ENCODE results near the gene KCNIP4. TPM values are rescaled to one million over a fixed set of nuclear protein-coding genes. Genes with fewer than 3 reads are reported as not detected.

Gene KCNIP4
- total and polyA plus RNA-seq, 2 experiments from 2014 or later: 0.14 to 0.63 TPM

DNA sequence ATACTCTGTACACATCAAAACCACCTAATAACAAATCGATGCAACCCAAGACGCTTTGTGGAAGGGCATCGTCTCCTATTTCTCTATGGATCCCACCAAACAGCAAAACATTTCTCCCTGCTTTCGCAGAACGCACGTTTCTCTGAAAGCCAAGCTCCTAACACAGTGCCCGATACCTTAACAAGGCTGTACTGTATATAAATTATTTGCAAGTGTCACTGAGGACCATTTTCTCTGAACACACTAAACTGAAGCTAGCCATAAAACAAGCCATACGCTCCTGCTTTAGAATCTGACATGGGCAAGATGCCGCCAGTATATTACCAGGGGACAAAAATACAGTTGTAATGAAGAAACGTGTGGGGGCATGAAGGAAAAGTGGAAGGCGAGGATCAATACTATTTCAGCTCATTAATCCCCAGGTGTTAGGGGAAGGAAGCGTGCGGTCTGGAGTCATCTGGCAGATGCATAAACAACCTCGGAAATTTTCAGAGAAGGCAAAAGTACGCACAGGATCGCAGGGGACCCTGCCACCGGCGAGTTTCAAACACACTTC, 703 bp downstream of the KCNIP4 start:
- H3K4me3 ChIP-seq: peak overlapping the region; percentile 78
- no peaks in the 10 kb centered on the region for H3K36me3 Mint-ChIP-seq (ENCODE audit: low read depth)
- H4K20me1 ChIP-seq (replicated peaks; ENCODE audit: insufficient read depth): no peaks in the 10 kb centered on the region
- no peak overlapping the region for H3K27ac ChIP-seq (ENCODE audit: low read depth)
- peaks cover 27% of the 10 kb centered on the region for H3K27me3 Mint-ChIP-seq (ENCODE audit: insufficient read depth, low read depth, poor library complexity)
- H3K4me3 Mint-ChIP-seq: peak overlapping the region; percentile 74
- no peaks in the 10 kb centered on the region for H3F3A ChIP-seq (replicated peaks; ENCODE audit: low read depth)
- peaks cover 42% of the 10 kb centered on the region for H3K27me3 ChIP-seq (ENCODE audit: insufficient read depth)
- no peaks in the 10 kb centered on the region for H3K9me2 ChIP-seq (ENCODE audit: insufficient read depth)
- H3K36me3 ChIP-seq (ENCODE audit: insufficient read depth): no peaks in the 10 kb centered on the region
- ATAC-seq: peak; percentile 15
- no peaks in the 10 kb centered on the region for H3K79me2 ChIP-seq (replicated peaks; ENCODE audit: insufficient read depth)
- DNase-seq (ENCODE audit: low spot score): no peak
- H2AFZ ChIP-seq: peak overlapping the region; percentile 97
- no peak overlapping the region for H3K27ac Mint-ChIP-seq
- 0 out of 2 replicates have a peak, but pooled peaks cover 4% of the 10 kb centered on the region for H3K4me1 ChIP-seq (ENCODE audit: insufficient read depth)
- TF ChIP-seq ZNF114 (CRISPR knock-in tag; IDR thresholded peaks at IDR 0.05) (no peak), NANOG (IDR thresholded peaks at IDR 0.05; ENCODE audit: borderline replicate concordance) (no peak), JUNB (IDR thresholded peaks at IDR 0.05; ENCODE audit: unreplicated experiment) (no peak), STAT1 (IDR thresholded peaks at IDR 0.05; ENCODE audit: unreplicated experiment) (no peak), POLR2AphosphoS5 (IDR thresholded peaks at IDR 0.05; ENCODE audit: low read depth) (no peak), EZH2phosphoT487 (IDR thresholded peaks at IDR 0.05; ENCODE audit: unreplicated experiment) (no peak), CREB1 (CRISPR knock-in tag; IDR thresholded peaks at IDR 0.05; ENCODE audit: low read depth) (no peak), ZNF331 (CRISPR knock-in tag; IDR thresholded peaks at IDR 0.05; ENCODE audit: low read depth) (no peak), EZH2 (IDR thresholded peaks at IDR 0.05; ENCODE audit: low read depth, unreplicated experiment) (no peak)
- TF ChIP-seq, protein P1, sequence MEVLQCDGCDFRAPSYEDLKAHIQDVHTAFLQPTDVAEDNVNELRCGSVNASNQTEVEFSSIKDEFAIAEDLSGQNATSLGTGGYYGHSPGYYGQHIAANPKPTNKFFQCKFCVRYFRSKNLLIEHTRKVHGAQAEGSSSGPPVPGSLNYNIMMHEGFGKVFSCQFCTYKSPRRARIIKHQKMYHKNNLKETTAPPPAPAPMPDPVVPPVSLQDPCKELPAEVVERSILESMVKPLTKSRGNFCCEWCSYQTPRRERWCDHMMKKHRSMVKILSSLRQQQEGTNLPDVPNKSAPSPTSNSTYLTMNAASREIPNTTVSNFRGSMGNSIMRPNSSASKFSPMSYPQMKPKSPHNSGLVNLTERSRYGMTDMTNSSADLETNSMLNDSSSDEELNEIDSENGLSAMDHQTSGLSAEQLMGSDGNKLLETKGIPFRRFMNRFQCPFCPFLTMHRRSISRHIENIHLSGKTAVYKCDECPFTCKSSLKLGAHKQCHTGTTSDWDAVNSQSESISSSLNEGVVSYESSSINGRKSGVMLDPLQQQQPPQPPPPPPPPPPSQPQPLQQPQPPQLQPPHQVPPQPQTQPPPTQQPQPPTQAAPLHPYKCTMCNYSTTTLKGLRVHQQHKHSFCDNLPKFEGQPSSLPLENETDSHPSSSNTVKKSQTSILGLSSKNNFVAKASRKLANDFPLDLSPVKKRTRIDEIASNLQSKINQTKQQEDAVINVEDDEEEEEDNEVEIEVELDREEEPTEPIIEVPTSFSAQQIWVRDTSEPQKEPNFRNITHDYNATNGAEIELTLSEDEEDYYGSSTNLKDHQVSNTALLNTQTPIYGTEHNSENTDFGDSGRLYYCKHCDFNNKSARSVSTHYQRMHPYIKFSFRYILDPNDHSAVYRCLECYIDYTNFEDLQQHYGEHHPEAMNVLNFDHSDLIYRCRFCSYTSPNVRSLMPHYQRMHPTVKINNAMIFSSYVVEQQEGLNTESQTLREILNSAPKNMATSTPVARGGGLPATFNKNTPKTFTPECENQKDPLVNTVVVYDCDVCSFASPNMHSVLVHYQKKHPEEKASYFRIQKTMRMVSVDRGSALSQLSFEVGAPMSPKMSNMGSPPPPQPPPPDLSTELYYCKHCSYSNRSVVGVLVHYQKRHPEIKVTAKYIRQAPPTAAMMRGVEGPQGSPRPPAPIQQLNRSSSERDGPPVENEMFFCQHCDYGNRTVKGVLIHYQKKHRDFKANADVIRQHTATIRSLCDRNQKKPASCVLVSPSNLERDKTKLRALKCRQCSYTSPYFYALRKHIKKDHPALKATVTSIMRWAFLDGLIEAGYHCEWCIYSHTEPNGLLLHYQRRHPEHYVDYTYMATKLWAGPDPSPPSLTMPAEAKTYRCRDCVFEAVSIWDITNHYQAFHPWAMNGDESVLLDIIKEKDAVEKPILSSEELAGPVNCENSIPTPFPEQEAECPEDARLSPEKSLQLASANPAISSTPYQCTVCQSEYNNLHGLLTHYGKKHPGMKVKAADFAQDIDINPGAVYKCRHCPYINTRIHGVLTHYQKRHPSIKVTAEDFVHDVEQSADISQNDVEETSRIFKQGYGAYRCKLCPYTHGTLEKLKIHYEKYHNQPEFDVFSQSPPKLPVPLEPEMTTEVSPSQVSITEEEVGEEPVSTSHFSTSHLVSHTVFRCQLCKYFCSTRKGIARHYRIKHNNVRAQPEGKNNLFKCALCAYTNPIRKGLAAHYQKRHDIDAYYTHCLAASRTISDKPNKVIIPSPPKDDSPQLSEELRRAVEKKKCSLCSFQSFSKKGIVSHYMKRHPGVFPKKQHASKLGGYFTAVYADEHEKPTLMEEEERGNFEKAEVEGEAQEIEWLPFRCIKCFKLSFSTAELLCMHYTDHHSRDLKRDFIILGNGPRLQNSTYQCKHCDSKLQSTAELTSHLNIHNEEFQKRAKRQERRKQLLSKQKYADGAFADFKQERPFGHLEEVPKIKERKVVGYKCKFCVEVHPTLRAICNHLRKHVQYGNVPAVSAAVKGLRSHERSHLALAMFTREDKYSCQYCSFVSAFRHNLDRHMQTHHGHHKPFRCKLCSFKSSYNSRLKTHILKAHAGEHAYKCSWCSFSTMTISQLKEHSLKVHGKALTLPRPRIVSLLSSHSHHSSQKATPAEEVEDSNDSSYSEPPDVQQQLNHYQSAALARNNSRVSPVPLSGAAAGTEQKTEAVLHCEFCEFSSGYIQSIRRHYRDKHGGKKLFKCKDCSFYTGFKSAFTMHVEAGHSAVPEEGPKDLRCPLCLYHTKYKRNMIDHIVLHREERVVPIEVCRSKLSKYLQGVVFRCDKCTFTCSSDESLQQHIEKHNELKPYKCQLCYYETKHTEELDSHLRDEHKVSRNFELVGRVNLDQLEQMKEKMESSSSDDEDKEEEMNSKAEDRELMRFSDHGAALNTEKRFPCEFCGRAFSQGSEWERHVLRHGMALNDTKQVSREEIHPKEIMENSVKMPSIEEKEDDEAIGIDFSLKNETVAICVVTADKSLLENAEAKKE (CRISPR knock-in tag; IDR thresholded peaks at IDR 0.05): no peak
- TF ChIP-seq, protein P2, sequence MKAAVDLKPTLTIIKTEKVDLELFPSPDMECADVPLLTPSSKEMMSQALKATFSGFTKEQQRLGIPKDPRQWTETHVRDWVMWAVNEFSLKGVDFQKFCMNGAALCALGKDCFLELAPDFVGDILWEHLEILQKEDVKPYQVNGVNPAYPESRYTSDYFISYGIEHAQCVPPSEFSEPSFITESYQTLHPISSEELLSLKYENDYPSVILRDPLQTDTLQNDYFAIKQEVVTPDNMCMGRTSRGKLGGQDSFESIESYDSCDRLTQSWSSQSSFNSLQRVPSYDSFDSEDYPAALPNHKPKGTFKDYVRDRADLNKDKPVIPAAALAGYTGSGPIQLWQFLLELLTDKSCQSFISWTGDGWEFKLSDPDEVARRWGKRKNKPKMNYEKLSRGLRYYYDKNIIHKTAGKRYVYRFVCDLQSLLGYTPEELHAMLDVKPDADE (IDR thresholded peaks at IDR 0.05): no peak
- TF ChIP-seq, protein P3, sequence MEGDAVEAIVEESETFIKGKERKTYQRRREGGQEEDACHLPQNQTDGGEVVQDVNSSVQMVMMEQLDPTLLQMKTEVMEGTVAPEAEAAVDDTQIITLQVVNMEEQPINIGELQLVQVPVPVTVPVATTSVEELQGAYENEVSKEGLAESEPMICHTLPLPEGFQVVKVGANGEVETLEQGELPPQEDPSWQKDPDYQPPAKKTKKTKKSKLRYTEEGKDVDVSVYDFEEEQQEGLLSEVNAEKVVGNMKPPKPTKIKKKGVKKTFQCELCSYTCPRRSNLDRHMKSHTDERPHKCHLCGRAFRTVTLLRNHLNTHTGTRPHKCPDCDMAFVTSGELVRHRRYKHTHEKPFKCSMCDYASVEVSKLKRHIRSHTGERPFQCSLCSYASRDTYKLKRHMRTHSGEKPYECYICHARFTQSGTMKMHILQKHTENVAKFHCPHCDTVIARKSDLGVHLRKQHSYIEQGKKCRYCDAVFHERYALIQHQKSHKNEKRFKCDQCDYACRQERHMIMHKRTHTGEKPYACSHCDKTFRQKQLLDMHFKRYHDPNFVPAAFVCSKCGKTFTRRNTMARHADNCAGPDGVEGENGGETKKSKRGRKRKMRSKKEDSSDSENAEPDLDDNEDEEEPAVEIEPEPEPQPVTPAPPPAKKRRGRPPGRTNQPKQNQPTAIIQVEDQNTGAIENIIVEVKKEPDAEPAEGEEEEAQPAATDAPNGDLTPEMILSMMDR (conservative IDR thresholded peaks at IDR 0.05; ENCODE audit: low read depth in 2 of 2): no peak
- TF ChIP-seq, protein P4, sequence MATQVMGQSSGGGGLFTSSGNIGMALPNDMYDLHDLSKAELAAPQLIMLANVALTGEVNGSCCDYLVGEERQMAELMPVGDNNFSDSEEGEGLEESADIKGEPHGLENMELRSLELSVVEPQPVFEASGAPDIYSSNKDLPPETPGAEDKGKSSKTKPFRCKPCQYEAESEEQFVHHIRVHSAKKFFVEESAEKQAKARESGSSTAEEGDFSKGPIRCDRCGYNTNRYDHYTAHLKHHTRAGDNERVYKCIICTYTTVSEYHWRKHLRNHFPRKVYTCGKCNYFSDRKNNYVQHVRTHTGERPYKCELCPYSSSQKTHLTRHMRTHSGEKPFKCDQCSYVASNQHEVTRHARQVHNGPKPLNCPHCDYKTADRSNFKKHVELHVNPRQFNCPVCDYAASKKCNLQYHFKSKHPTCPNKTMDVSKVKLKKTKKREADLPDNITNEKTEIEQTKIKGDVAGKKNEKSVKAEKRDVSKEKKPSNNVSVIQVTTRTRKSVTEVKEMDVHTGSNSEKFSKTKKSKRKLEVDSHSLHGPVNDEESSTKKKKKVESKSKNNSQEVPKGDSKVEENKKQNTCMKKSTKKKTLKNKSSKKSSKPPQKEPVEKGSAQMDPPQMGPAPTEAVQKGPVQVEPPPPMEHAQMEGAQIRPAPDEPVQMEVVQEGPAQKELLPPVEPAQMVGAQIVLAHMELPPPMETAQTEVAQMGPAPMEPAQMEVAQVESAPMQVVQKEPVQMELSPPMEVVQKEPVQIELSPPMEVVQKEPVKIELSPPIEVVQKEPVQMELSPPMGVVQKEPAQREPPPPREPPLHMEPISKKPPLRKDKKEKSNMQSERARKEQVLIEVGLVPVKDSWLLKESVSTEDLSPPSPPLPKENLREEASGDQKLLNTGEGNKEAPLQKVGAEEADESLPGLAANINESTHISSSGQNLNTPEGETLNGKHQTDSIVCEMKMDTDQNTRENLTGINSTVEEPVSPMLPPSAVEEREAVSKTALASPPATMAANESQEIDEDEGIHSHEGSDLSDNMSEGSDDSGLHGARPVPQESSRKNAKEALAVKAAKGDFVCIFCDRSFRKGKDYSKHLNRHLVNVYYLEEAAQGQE (IDR thresholded peaks at IDR 0.05; ENCODE audit: unreplicated experiment): no peak
- H3K9me3 Mint-ChIP-seq: no peaks in the 10 kb centered on the region; the same call in 2 of the 3 replicates
- peaks cover 9% of the 10 kb centered on the region; the same call in 2 of the 3 replicates for H3K4me1 Mint-ChIP-seq
- H3K4me2 ChIP-seq: peak overlapping the region; percentile 91
